GM12801 (cell line): ENCODE results near the gene EDIL3.

Source experiments
- TF ChIP-seq, protein P1 (sequence below): IDR thresholded peaks from one replicate; pipeline ENCODE4 v1.5.1; 2011; ENCODE audit warnings: control low read depth; ENCODE audit not compliant: insufficient read length; ENCODE audit errors: extremely low read depth

Gene EDIL3

DNA sequence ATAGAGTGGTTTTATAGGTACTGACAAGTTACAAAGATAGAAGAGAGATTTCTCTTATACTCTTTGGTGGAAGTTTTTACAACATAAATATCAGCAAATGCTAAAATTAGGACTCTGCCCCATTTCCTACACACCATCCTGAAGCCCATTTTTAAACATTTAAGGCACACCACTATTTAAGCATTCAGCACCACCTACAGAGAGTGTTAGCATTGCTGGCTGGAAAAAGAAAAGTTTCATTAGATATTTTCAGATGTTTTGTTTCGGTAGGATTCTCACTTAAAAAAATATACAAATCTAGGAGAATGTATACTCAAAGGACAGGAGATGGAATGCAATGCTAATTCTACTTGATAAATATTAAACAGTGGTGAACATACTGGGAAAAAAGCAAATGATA is 471.1 kb downstream of the EDIL3 start:
- TF ChIP-seq, protein P1, sequence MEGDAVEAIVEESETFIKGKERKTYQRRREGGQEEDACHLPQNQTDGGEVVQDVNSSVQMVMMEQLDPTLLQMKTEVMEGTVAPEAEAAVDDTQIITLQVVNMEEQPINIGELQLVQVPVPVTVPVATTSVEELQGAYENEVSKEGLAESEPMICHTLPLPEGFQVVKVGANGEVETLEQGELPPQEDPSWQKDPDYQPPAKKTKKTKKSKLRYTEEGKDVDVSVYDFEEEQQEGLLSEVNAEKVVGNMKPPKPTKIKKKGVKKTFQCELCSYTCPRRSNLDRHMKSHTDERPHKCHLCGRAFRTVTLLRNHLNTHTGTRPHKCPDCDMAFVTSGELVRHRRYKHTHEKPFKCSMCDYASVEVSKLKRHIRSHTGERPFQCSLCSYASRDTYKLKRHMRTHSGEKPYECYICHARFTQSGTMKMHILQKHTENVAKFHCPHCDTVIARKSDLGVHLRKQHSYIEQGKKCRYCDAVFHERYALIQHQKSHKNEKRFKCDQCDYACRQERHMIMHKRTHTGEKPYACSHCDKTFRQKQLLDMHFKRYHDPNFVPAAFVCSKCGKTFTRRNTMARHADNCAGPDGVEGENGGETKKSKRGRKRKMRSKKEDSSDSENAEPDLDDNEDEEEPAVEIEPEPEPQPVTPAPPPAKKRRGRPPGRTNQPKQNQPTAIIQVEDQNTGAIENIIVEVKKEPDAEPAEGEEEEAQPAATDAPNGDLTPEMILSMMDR: no peak

DNA sequence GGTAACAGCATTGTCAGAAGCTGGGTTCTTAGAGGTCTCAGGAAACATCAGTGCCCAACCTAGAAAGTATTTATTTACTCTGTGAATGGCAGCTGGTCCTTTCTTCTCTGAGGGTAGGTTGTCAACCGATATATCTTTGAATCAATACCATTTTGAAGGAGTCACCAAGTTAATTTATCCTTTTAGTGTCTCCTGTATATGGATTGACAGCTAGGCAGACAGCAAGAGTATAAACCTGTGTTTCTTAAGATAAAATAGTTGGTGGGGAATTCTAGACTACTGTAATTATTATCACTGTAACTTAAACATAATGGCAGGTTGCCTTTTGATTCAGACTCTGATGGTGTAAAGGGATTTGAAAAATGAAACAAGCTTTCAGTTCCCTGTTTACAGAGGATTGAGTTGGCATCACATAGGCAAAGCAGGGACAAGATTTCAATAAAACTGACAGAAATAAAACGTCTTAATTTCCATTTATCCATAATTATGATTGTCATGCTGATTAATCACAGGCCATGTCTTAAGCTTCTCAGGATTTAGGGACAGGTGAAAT is 473.2 kb downstream of the EDIL3 start:
- TF ChIP-seq, protein P1: no peak

DNA sequence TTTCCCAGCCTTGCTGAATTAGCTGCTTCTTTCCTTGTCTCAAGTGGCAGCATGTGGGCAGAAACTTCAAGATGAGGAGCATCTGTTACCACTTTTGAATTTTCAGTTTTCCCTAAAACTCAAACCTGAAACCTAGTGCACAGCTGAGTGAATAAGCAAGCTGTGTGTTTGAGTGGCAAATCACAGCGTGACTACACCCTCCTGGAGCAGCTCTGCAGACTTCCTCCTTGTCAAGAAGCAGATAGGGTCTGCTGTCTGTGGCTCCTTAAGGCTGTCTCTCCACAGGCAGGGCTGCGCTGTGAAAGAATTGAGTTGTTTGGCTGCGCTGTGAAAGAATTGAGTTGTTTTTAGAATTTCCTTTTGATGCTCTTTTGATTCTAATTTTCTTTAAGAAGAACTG is 484.4 kb downstream of the EDIL3 start:
- TF ChIP-seq, protein P1: no peak

DNA sequence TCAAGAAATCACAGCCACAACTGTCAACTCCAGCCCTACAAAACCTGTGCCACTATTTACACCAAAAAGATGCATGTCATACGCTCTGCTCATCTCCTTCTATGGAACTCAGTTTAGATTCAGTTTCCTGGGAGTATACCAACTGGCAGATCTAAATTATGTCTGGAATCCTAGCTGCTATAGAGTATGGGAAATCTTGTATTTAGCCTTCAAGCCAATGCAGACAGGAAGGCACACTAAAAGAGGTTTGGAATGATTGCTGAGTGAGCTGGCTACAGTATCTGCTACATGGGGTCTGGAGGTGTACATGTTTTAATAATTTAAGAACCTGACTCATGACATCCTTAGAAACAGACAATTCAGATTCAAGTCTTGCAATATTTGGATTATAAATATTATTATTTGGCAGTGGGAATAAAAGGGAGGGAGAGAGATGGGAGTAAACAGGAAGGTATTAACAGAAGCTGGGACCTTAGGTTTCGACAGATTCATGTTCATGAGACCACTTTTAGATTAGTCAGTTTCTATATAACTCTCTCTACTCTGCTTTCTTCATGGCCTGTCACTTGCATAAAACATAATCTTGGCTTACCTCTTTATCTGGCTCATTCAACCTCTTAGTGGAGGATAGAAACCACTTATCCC is 485.2 kb downstream of the EDIL3 start:
- TF ChIP-seq, protein P1: no peak

DNA sequence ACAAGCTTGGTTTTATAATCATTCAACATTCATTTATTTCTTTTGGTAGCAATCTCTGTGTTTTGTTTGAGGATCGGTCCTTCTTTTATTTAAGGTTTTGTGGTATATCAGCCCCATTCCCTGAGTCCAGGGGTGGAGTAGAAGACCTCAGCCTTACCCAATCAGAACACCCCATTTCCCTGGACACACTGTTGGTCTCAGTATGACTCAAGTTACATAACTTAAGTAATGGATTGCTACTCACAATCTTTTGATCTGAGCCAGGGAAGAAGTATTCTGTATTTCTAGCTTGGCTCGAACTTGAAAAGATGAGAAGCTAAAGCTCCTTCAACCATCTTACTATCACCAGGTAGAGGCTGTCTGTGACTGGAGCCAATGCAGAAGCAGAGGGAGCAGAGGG is 488.8 kb downstream of the EDIL3 start:
- TF ChIP-seq, protein P1: no peak

DNA sequence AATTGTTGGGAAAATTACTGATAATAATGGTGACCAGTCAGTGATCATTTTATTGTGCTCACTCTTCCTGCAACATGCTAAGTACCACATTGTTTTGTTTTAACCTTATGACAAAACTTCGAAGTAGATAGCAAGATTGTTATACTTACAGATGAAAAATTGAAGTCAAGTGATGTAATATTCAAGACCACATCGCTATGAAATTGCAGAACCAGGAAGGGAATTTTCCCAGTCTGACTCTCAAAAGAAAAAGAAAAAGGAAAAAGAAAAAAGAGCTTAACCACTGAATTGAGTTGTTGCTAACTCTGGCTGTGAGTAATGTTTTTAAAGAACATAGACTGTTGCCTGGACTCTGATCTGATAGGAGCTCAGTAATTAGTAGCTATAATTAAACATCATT is 493.4 kb downstream of the EDIL3 start:
- TF ChIP-seq, protein P1: no peak
